Measurements from ENCODE around the gene UCN2. TPM values are rescaled to one million over a fixed set of nuclear protein-coding genes. Genes with fewer than 3 reads are reported as not detected.

Gene UCN2
- total RNA-seq, 3 donors from 2014 or later (not counting 1 experiment from before 2014, with no cell fraction given) = not detected

GRCh38 chr3:48573973-48574585 lies 10.5 kb upstream of the UCN2 start:
- intact Hi-C loops (cut with micrococcal nuclease) = no loop called here
- no peak for ATAC-seq

GRCh38 chr3:48572517-48572916 lies 8.9 kb upstream of the UCN2 start:
- H3K27me3 Mint-ChIP-seq (ENCODE audit: low read depth in 2 of 2) = no peaks in the 10 kb centered on the region
- no peaks in the 10 kb centered on the region for H3K36me3 Mint-ChIP-seq
- Histone ChIP-seq H3K36me3 (ENCODE audit: control insufficient read depth, insufficient read depth, low read length) (no peaks in the 10 kb centered on the region), H3K4me1 (ENCODE audit: control insufficient read depth, insufficient read depth, low read length) (no peaks in the 10 kb centered on the region), H3K9me3 (ENCODE audit: control insufficient read depth, insufficient read depth, low read length) (no peaks in the 10 kb centered on the region), H3K4me3 (ENCODE audit: low read length) (no peak overlapping the region), H3K27me3 (ENCODE audit: control insufficient read depth, insufficient read depth, low read length) (no peaks in the 10 kb centered on the region), H3K27ac (ENCODE audit: low read length) (no peak overlapping the region)
- H3K9me3 Mint-ChIP-seq = no peaks in the 10 kb centered on the region
- TF ChIP-seq CTCF (IDR thresholded peaks at IDR 0.05) = no peak
- no peak for DNase-seq
- H3K4me1 Mint-ChIP-seq = no peaks in the 10 kb centered on the region
- H3K27ac Mint-ChIP-seq = no peak overlapping the region
- H3K4me3 Mint-ChIP-seq = no peak overlapping the region
- 90% methylated on average over 5 of the region's 7 CpGs for WGBS (ENCODE audit: insufficient coverage)
- intact Hi-C loops (cut with micrococcal nuclease) = no loop called here
- no peak for ATAC-seq

More at GRCh38 chr3:48573973-48574585, 10.5 kb upstream of the UCN2 start:
- no peaks in the 10 kb centered on the region for H3K27me3 Mint-ChIP-seq (ENCODE audit: low read depth in 2 of 2)
- no peaks in the 10 kb centered on the region for H3K4me1 ChIP-seq (ENCODE audit: control insufficient read depth, insufficient read depth, low read length)
- no peaks in the 10 kb centered on the region for H3K4me1 Mint-ChIP-seq
- DNase-seq = no peak
- H3K9me3 ChIP-seq (ENCODE audit: control insufficient read depth, insufficient read depth, low read length) = no peaks in the 10 kb centered on the region
- no peaks in the 10 kb centered on the region for H3K9me3 Mint-ChIP-seq
- H3K36me3 Mint-ChIP-seq = no peaks in the 10 kb centered on the region
- H3K4me3 Mint-ChIP-seq = no peak overlapping the region
- H3K4me3 ChIP-seq (ENCODE audit: low read length) = no peak overlapping the region
- H3K36me3 ChIP-seq (ENCODE audit: control insufficient read depth, insufficient read depth, low read length) = no peaks in the 10 kb centered on the region
- H3K27ac Mint-ChIP-seq = no peak overlapping the region
- 93% methylated on average over 10 of the region's 10 CpGs for WGBS (ENCODE audit: insufficient coverage)
- H3K27me3 ChIP-seq (ENCODE audit: control insufficient read depth, insufficient read depth, low read length) = no peaks in the 10 kb centered on the region
- no peak for TF ChIP-seq CTCF (IDR thresholded peaks at IDR 0.05)
- H3K27ac ChIP-seq (ENCODE audit: low read length) = no peak overlapping the region

- no peak for TF ChIP-seq CTCF (IDR thresholded peaks at IDR 0.05)
- intact Hi-C loops (cut with micrococcal nuclease) = no loop called here
- Histone ChIP-seq H3K27ac (ENCODE audit: low read length) (no peak overlapping the region), H3K9me3 (ENCODE audit: control insufficient read depth, insufficient read depth, low read length) (no peaks in the 10 kb centered on the region), H3K36me3 (ENCODE audit: control insufficient read depth, insufficient read depth, low read length) (no peaks in the 10 kb centered on the region), H3K4me3 (ENCODE audit: low read length) (no peak overlapping the region), H3K4me1 (ENCODE audit: control insufficient read depth, insufficient read depth, low read length) (no peaks in the 10 kb centered on the region), H3K27me3 (ENCODE audit: control insufficient read depth, insufficient read depth, low read length) (no peaks in the 10 kb centered on the region)
- H3K9me3 Mint-ChIP-seq = no peaks in the 10 kb centered on the region
- ATAC-seq = no peak
- no peak for DNase-seq
- H3K36me3 Mint-ChIP-seq = no peaks in the 10 kb centered on the region
- no peaks in the 10 kb centered on the region for H3K4me1 Mint-ChIP-seq
- H3K27ac Mint-ChIP-seq = no peak overlapping the region
- no peaks in the 10 kb centered on the region for H3K27me3 Mint-ChIP-seq (ENCODE audit: low read depth in 2 of 2)
- 92% methylated on average over 12 of the region's 12 CpGs for whole genome bisulfite sequencing (ENCODE audit: insufficient coverage)
- H3K4me3 Mint-ChIP-seq = no peak overlapping the region
Measured at GRCh38 chr3:48571938-48572337, 8.4 kb upstream of the UCN2 start.

Data from natural killer cell (primary cell).